Measurements from ENCODE around the gene ZNF620.

DNA sequence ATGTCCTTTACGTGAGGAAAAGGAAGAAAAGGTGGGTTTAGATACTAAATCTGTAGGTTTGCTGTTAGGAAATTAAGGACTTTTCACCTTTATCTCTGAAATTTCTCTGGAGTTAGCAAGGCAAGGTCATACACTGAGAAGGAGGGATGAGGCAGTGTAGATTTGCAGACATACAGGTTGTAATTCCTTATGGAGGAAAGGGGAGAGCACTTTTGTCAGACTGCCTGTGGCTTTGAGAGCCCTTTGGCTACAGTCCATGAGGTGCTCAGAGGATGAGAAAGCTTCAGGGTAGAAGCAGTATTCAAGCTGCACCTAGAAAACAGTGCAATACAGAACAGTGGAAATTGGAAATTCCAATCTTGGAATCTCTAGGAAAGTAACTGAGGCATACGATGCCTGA, 40.4 kb upstream of the ZNF620 start:
- no peak for TF ChIP-seq EZH2 (optimal IDR thresholded peaks at IDR 0.05; ENCODE audit: low read depth, low read length)
- no peak for TF ChIP-seq CTCF (IDR thresholded peaks at IDR 0.05; ENCODE audit: low read length)
